CD4-positive, alpha-beta T cell treated with Interferon gamma for 1 hour (primary cell): Measurements from ENCODE around the gene ELK1.
A peak's percentile ranks its signal among the peaks of the same experiment; 100 is the strongest.

Experiments
- DNase-seq: peaks from one replicate; pipeline ENCODE4 v3.0.0-alpha.2; 2020

The ELK1 gene

DNA sequence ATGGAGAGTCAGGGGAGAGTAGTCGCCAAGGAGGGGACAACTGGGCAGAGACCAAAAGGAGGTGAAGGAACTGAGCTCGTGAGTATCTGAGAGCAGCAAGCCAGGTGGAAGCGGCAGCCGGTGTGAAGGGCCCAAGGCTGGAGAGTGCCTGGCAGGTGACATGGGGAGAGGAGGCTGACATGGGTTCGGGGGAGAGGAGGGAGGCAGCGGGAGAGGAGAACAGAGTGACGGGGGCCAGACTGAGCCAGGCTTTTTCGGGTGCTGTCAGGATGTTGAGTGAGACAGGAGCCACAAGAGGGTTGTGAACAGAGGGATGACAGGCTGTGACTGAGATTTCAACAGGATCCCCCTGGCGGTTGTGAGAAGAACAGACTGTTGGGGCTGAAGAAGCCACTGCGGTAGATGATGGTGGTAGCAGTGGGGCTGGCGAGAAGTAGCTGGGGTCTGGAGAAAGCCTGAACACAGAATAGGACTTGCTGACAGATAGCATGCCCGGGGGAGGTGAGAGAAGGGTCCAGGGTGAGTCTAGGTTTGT is 5.7 kb downstream of the ELK1 start:
- DNase-seq, result no peak

DNA sequence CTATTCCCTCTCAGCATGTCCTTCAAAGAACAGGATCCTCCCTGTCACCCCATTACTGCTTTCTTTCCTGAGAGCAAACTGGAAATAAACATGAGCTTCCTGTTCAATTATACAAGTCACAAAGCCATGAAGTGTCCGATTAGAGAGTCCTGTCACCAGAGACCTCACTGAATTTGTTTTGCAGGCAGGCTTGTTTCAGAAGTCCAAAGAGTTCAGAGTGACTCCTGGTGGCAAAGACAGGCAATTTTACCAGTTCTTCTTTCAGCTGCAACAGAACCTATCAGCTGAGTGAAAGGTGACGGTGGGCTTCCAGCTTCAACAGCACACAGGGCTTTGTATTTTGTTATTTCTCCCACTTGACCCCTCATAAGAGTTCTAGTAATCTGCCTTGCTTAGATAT is 6.4 kb downstream of the ELK1 start:
- no peak for DNase-seq

DNA sequence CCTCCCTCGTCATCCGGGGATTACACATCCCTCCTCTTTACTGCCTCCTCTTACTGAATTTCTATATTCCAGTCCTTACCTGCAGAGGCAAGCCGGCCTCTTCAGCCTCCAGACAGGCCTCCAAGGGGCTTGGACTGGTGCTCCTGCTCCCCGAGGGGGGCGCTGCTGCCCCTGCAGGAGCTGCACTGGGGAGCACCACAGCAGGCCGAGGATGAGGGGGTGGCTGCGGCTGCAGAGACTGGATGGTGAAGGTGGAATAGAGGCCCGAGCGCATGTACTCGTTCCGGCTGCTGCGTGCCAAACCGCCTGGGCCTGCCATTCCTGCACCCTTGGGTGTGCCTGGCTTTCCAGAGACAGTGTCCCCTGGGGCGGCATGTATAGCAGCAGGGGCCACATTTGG is 11.5 kb downstream of the ELK1 start:
- DNase-seq, result no peak

DNA sequence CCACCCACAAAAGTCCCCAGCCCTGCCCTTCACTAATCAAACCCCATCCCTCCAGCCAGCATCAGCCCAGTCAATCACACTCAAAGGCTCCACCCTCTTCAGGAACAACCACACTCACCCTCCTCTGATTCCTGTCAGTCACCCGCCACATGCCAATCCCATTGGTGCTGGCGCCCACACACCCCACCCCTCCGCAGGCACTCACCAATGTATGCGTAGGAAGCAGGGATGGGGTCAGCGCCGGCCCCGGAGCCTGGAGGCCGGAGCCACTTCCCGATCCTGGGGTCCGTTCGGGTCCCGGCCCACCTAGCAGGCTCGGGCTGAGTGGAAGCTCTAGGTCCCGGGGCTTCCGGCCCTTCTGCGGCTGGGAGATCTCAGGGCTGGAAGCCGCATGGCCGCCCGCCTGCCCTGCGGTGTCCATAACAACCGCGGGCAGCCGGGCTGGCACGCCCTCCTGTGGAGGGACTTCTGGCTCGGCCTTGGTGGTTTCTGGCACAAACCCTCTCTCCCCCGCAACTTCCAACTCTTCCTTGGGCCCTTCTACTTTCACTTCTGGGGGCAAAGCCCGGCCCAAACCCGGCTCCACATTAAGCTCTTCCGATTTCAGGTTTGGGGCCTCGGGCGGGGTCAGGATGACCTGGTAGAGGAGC is 12.7 kb downstream of the ELK1 start:
- DNase-seq, result peak; percentile 57

DNA sequence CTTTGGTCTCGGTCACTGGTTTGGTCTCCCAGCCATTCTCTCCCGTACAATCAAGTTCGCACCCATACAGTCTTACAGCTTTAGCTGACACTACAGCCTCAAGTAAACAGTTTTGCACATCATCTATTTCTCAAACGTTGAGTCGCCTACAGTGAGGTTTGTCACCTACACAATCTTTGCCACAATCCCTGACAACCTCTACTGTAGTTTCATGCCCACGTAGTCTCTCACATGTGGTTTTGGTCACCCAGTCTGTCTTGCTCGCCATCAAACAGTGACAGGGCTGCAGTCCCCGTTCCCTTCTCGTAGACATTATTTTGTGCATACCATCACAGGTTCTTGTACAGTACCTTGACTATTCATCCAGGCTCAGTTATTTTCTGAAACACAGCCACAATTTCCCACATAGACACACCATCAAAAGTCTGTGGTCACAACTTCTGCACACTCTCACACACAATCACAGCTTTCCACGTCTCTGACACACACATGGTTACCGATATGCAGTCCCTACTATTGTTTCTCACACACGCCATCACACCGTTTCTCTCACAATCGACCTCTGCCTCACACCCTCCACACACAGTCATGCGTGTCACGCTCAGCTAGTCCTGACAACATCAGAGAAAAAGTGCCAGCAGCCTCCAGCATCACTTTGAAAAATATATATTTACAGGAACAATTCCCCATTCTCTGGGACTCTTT is 15.3 kb downstream of the ELK1 start:
- DNase-seq, result no peak

DNA sequence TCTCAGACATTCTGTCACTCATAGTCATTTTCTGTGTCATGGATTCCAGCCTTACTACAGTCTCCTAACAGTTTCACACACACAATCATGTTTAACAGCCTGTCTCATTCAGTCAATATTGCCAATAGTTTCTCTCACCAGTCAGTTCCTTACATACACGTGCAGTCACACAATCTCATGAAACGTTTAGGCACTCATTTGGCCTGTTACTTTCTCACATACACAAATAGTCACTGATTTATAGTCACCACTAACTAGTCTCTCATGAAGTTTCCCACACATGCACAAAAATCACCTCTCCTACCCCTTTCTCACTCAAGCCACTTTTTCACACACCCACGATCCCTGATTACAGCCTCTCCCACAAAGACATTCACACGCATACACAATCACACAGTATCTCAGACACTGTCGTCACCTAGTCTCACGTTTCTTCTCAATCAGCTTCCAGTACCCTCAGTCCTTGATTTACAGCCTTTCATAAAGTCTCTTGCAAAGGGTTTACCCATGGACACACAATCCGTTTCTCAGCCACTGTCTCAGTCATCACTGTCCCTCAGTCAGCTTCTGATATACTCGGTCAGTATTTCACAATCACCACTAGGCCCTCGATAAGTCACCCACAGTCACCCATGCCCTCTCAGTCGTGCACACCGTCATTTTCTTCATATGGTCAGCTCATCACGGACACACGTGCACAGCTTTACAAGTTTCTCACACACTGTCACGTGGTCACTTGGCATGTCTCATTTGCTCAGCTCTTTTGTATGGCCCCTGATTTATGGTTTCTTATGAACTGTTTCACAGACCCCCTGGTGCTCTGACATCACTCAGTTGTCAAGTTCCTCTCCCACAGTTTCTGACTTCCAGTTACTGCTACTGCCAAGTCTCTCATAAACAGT is 16.4 kb downstream of the ELK1 start:
- DNase-seq, result peak; percentile 51

DNA sequence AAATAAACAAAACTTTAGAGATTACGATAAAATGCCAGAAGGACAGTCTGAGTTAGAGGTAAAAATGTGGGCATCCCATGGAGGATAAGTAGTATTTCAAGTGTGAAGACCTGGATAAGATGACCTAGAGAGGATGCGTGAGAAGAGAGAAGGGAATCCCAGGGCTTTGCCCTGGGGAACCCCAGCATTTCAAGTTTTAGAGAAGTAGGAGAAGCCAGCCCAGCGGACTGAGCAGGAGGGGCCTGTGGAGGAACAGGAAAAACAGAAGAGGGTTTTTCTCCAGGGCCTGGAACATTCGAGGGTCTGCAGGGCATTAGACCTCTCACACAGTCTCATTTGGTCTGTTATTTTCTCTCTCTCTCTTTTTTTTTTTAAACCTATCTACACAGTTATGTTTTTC is 17.7 kb downstream of the ELK1 start:
- DNase-seq, result peak; percentile 37

DNA sequence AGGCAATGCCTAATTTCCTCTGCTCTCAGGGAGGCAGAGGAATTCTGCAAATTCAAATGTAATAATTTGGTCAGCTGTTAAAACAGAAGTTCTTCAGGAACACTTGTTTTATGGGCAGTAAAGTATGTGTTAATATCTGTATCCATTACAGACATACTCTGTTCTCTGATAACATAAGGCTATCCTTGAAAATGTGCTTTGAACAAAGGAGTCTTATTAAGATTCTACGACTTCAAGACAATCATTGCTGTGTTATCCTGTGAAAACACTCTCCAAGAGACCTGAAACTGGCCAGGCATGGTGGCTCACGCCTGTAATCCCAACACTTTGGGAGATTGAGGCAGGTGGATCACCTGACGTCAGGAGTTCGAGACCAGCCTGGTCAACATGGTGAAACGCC is 18.7 kb downstream of the ELK1 start:
- DNase-seq, result no peak

DNA sequence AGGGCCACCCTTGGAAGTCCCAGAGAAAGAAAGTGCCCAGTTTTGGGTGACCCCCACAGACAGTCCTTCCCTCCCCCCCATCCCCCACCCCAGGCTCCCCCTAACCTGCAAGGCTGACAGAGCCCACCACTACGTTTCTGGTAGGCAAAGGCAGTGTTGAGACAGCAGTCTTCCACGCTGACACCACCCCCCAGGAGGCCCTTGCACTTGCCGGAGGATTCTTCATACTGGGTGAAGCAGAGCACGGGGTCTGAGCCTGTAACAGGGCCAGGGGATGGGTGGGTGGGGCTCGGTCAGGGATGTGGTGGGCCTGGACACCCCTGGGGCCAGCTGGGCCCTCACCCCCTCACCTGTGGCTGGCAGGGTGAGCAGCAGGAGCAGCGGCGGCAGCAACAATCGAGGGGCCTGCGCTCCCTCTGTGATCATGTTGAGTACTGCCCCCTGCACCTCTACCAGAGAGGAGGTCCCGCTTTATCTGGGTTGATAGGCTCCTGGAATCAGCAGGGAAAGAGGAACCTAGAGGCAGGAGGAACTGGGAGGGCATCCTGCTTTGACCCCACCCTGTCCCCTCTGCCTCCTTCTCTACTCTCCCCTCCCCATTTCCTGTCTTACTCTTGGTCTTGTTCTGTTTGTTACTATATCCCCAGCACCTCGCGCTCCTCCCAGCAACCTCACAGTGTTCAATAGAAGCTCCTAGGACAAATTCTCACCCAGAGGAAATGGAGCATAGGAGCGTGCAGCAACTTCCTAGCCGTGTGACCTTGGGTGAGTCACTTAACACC is 20.8 kb downstream of the ELK1 start, which contains the start of gene CFP:
Gene CFP, minus strand, starts transcription at position 512 of the 782 bp plus-strand sequence. Its CDS starts 86 bp downstream, at position 426.
- no peak for DNase-seq

DNA sequence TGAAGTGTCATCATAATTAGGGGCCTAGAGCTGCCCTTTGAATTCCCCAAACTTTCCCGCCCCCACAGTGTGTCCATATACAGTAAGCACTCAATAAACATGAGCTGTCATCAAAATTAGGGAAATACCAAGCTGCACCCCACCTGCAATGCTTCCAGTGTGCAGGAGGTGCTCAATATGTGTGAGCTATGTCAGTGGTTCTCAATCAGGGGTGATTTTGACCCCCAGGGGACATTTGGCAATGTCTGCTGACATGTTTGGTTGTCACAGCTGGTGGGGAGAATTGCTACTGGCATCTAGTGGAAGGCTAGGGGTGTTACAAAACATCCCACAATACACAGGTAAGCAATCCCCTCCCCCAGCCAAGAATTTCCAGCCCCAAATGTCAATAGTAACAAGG is 21.4 kb downstream of the ELK1 start:
- no peak for DNase-seq

DNA sequence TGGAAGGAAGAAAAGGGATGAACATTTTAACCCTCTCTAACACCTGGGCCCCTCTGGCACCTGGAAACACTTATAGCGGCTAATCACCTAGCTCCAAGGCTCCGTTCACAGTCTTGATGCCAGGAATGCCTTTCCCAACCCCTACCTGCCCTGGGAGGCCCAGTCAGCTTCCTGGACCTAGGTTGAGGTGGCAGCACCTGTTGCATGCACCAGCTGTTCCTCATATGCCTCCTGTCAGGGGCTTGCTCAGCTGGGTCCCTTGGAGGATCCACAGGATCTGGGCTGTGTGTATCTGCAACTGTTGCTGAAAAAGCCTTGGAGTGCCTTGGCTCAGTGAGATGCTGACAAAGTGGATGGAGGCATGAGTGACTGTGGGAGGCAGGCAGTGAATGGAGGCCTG is 25.0 kb downstream of the ELK1 start:
- no peak for DNase-seq

DNA sequence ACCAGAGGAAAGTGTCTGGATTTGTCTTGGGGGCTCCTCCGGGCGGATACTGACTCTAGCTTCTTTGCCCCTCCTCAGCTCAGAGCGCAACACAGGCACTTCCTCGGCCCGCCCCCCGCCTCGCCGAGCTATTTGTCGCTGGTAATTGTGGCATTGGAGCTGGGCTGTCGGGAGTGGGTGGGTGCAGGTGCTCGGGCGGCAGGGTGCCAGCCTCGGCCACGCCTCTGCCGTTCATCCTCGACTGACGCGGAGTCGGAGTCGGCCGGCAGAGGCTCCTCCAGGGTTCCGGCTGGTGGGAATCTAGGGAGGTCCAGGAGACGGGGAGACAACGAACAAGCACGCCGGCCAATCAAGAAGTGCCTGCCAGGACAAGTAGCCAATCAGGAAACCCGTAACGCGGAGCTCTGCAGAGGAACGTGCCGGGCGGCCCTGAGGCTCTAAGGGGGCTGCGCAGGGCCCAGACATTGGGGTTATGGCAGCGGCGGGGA is 26.8 kb downstream of the ELK1 start:
- peak; percentile 40 for DNase-seq

DNA sequence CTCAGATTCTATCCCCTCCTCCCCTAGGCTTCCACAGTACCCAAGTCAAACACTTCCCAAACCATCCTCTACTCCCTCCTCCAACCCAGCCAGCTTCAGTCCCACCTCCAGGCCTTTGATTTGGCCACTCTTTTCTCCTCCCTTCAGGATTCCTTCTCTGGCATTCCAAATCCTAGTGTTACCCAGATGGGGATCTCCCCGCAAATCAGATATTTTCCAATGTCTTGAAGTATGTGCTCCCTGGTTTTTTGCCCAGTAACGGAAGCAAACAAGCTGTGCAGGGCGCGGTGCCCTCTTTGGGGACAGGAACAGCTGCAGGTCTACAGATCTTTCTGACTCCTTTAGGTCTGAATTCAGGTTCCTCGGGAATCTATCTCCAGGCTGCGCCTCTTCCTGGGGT is 28.5 kb downstream of the ELK1 start:
- no peak for DNase-seq

DNA sequence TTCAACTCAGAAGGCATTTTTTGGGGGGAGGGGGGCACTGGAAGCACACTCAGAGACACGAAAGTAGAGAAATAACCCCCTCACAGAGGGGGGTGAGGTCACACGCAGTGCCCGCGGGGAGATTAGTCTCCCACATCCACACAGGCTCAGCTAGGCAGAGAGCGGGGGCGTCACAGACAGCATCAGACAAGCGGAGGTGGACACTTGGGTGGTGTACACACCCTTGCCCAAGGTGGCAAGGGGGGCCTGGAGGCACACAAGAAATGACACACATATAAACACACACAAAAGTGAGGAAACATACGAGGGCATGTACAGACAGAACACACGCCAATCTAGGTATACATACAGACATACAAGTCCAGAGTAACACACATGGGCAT is 30.1 kb downstream of the ELK1 start:
- DNase-seq, result no peak

DNA sequence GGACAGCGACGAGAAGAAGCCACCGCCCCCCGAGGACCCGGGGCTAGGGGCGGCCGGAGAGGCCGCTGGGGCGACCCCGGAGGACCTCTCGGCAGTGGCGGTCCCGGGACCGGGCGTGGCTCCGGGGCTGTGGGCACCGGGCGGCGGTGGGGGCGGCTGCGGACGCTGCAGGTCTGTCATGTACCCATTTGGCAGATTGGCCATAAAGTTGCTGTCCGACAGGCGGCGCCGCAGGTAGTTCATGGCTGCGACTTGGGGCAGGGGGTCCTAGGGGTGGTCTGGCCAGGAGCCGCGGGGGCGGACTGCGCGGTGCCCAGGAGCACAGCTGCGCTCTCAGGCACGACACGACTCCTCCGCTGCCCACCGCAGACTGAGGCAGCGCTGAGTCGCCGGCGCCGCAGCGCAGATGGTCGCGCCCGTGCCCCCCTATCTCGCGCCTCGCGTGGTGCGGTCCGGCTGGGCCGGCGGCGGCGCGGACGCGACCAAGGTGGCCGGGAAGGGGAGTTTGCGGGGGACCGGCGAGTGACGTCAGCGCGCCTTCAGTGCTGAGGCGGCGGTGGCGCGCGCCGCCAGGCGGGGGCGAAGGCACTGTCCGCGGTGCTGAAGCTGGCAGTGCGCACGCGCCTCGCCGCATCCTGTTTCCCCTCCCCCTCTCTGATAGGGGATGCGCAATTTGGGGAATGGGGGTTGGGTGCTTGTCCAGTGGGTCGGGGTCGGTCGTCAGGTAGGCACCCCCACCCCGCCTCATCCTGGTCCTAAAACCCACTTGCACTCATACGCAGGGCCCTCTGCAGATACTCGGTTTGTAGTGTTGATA is 30.7 kb downstream of the ELK1 start, which contains the start of gene SYN1:
Gene SYN1, minus strand, starts transcription at position 372 of the 817 bp plus-strand sequence. Its CDS starts 129 bp downstream, at position 243.
- DNase-seq, result peak; percentile 83

DNA sequence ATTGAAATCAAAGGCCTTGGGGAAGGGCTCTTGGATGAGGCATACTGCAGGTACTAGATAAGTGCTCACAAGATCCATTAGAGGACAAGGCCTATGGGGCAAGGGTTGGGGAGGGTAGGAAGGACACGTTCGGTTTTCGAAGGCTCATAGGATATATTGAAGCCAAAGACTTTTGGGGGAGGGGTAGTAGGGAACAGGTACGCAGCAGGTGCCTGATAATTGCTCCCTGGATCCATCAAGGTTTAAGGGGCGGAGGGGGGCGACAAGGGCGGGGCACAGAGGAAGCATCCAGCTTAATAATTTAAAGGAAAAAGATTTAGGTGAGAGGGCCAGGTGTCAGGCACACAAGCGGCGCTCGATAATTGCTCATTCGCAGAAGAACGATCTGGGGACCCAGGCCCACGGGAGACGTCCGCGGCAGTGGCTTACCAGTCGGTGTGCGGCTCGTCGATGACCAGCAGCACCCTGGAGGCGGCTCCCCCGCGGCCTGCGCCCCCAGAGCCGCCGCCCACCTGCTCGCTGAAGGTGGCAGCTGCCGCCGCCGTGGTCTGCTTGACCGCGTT is 31.4 kb downstream of the ELK1 start:
- no peak for DNase-seq

DNA sequence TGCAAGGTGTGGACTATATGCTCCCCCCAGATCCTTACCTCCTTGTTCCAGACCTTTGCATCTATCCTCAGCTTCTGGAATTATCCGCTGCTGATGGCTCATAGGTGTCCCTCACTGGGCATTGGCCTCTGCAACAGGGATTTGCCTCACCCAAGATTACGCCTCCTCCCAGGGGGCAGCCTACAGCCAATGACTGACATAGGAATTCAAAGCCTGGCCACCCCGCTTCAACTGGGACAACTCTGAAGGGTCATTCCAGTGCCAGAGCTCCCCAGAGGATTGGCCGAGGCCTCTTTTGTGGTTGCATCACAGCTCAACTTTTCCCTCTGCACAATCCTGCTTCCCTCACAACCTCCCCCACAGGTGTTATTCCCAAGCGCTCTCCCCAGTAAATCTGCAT is 35.7 kb downstream of the ELK1 start:
- DNase-seq, result no peak

DNA sequence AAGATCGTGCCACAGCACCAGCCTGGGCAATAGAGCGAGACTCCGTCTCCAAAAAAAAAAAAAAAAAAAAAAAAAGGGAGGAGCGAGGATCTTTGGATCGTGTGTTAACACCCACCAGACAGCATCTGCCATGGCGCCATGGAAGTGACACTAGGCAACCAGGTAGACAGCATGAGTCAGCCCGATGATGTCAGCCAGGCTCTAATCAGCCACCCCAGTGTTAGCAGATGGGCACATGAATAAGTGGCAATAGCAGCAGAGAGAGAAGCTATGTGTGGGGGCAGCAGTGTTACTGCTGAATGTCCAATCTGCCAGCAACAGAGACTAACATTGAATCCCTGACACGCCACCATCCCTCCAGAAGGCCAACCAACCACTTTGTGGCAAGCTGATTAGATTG is 37.3 kb downstream of the ELK1 start:
- no peak for DNase-seq

DNA sequence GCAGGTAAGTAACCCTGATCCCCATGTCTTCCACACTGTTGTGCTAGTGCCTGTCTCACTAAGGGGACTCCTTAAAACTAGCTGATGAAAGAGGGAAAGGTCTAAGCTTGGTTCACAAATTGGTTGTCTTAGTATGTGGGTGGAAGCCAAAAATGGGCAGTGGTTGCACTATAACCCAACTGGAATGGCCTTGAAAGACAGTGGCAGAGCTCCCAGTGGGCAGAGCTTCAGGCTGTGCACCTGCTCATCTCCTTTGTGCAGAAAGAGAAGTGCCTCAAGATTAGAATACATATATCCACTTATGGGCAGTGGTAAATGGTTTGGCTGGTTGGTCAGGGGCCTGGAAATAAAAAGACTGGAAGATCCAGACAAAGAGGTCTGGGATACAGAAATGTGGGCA is 37.9 kb downstream of the ELK1 start:
- DNase-seq, result no peak

DNA sequence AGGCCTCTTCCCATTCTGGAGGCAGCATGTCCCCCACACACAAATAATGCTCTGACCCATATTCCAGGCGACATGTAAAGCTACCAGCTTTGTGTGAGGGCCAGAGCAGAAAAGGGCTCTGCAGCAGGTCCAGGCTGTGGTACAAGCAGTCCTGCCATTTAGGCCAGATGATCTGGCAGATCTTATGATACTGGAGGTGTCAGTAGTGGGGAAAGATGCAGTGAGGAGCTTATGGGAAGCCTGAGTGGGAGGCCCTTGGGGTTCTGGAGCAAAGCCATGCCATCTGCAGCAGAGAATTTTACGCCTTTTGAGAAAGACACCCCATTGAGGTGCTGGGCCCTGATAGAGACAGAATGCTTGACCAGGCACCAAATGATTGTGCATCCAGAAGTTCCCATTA is 38.4 kb downstream of the ELK1 start:
- DNase-seq, result no peak

DNA sequence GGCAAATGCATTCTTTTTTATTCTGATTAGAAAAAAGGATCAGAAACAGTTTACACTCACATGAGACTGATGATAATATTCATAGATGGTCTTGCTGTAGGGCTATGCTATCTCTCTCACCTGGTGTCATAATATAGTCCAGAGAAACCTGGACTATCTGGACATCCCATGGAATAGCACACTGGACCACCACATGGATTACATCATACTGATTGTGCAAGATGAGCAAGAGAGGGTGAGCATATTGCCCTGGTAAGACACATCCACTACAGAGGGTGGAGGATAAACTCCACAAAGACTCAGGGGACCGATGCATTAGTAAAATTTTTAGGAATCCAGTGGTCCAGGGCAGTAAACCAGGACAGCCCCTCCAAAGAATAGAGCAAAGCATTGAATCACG is 38.9 kb downstream of the ELK1 start:
- DNase-seq, result no peak
